A549 (cell line): ENCODE results near the gene PARG.
"Not testable (repeated sequence)": the region's sequence is repeated elsewhere in the genome, so short reads cannot be mapped to it uniquely, and the experiment has no call there.

Source experiments
- CBX2 ChIP-seq: fragments of 200-600 bp; sonication (generic); IDR thresholded peaks from 2 replicates; pipeline ENCODE4 v1.6.1; 2016; ENCODE audit warnings: low read depth, mild to moderate bottlenecking, borderline replicate concordance
- CEBPB ChIP-seq, 2 experiments: fragments of >200 bp in 1 of 2; sonication (Bioruptor Twin) in 1 of 2; formaldehyde crosslinking in 1 of 2; IDR thresholded peaks; 2 replicates each; pipeline ENCODE4 v1.6.1; 2012 to 2016
- CTCF ChIP-seq: fragments of >200 bp; sonication (Bioruptor Twin); formaldehyde crosslinking; IDR thresholded peaks from 3 replicates; pipeline ENCODE4 v1.5.1; 2016
- EP300 ChIP-seq, 2 experiments: fragments of >200 bp; sonication (Bioruptor Twin); formaldehyde crosslinking; IDR thresholded peaks; 2 replicates in 1 of 2; 3 replicates in 1 of 2; pipeline ENCODE4 v1.6.1; 2016 to 2017
- GATA3 ChIP-seq: IDR thresholded peaks from 2 replicates; pipeline ENCODE4 v1.6.1; 2012; ENCODE audit warnings: borderline replicate concordance
- JUNB ChIP-seq: fragments of >200 bp; sonication (Bioruptor Twin); formaldehyde crosslinking; IDR thresholded peaks from 2 replicates; pipeline ENCODE4 v1.6.1; 2016
- NPAS2 ChIP-seq: fragments of 250-450 bp; sonication (Bioruptor Pico); IDR thresholded peaks from 2 replicates; pipeline ENCODE4 v1.8.0; 2022; ENCODE audit warnings: mild to moderate bottlenecking, moderate library complexity, borderline replicate concordance
- PBX3 ChIP-seq: IDR thresholded peaks from 2 replicates; pipeline ENCODE4 v1.6.1; 2012
- POLR2A ChIP-seq: IDR thresholded peaks from 2 replicates; pipeline ENCODE4 v1.6.1; 2012; ENCODE audit warnings: mild to moderate bottlenecking, low read length
- RCOR1 ChIP-seq: fragments of 150-350 bp; IDR thresholded peaks from 2 replicates; pipeline ENCODE4 v1.6.1; 2014; ENCODE audit warnings: antibody characterized with exemption, low read length, low read depth
- REST ChIP-seq: fragments of 200-600 bp; sonication (generic); IDR thresholded peaks from 2 replicates; pipeline ENCODE4 v1.6.1; 2016; ENCODE audit warnings: antibody characterized with exemption, mild to moderate bottlenecking, moderate library complexity
- RNF2 ChIP-seq: fragments of 200-600 bp; sonication (generic); IDR thresholded peaks from 2 replicates; pipeline ENCODE4 v1.6.1; 2016; ENCODE audit warnings: low read depth, mild to moderate bottlenecking, antibody characterized with exemption, moderate library complexity, borderline replicate concordance
- ZNF302 ChIP-seq: fragments of 250-450 bp; sonication (Bioruptor Pico); IDR thresholded peaks from 2 replicates; pipeline ENCODE4 v1.9.0; 2021; ENCODE audit warnings: inconsistent platforms, mild to moderate bottlenecking, moderate library complexity

GRCh38 chr10:49883852-49884251 lies 58.0 kb downstream of the PARG start:
- not testable (repeated sequence) for TF ChIP-seq CTCF; GATA3; CEBPB (IDR thresholded peaks at IDR 0.05); JUNB; EP300 (IDR thresholded peaks at IDR 0.05); CBX2; RCOR1; POLR2A; REST; NPAS2 (CRISPR knock-in tag); PBX3; RNF2; ZNF302 (CRISPR knock-in tag)
